Skeletal muscle tissue (tissue), 4 donors: ENCODE results near the gene TBXA2R. TPM values are rescaled to one million over a fixed set of nuclear protein-coding genes. Genes with fewer than 3 reads are reported as not detected.
"Not testable (repeated sequence)": the region's sequence is repeated elsewhere in the genome, so short reads cannot be mapped to it uniquely, and the experiment has no call there.

Source experiments
- H3K27ac ChIP-seq: one replicate; pipeline ENCODE4 v1.7.0; 2013; ENCODE audit warnings: mild to moderate bottlenecking, low read depth, low read length, inconsistent platforms
- H3K27me3 ChIP-seq, 3 donors: one replicate each; pipeline ENCODE4 v1.7.0; 2013; ENCODE audit warnings: low read length in 3 of 3; ENCODE audit not compliant: control insufficient read depth in 3 of 3, insufficient read depth in 3 of 3
- H3K36me3 ChIP-seq, 3 donors: one replicate each; pipeline ENCODE4 v1.7.0; 2013; ENCODE audit warnings: low read length in 3 of 3; ENCODE audit not compliant: control insufficient read depth in 3 of 3, insufficient read depth in 3 of 3
- H3K4me1 ChIP-seq, 3 donors: one replicate each; pipeline ENCODE4 v1.7.0; 2013; ENCODE audit warnings: low read length in 3 of 3, mild to moderate bottlenecking in 3 of 3; ENCODE audit not compliant: control insufficient read depth in 3 of 3, insufficient read depth in 3 of 3
- H3K4me3 ChIP-seq, 3 donors: one replicate each; pipeline ENCODE4 v1.7.0; 2013; ENCODE audit warnings: low read length in 3 of 3
- H3K9ac ChIP-seq, 3 donors: one replicate each; pipeline ENCODE4 v1.7.0; 2013; ENCODE audit warnings: low read length in 3 of 3, mild to moderate bottlenecking in 3 of 3, moderate library complexity in 2 of 3, low read depth in 1 of 3
- H3K9me3 ChIP-seq, 3 donors: one replicate each; pipeline ENCODE4 v1.7.0; 2013; ENCODE audit warnings: low read length in 3 of 3; ENCODE audit not compliant: control insufficient read depth in 3 of 3
- total RNA-seq: library from RNA; depleted of rRNA; stranded (reverse); fragments of >200 nt; gene quantifications from one replicate; pipeline ENCODE4 v1.2.3, GENCODE V29; 2014
- donor health status: Osteomylitis.

The TBXA2R gene
- total RNA-seq, 1 donor from 2014 or later = under 0.01 TPM

- no peaks in the 10 kb centered on the region for H3K36me3 ChIP-seq
- peak overlapping the region; percentile 72 to 74 (median 74) for H3K4me3 ChIP-seq
- H3K4me1 ChIP-seq = peaks cover 15 to 19% (median 17%) of the 10 kb centered on the region in 3 donors
- H3K27me3 ChIP-seq = no peaks in the 10 kb centered on the region
- no peak overlapping the region for H3K9ac ChIP-seq
- H3K27ac ChIP-seq = no peak overlapping the region
- H3K9me3 ChIP-seq = no peaks in the 10 kb centered on the region
Observed at GRCh38 chr19:3573858-3574637, 32.6 kb downstream of the TBXA2R start.

- no peaks in the 10 kb centered on the region for H3K27me3 ChIP-seq
- H3K4me1 ChIP-seq = peaks cover 15 to 19% (median 17%) of the 10 kb centered on the region in 3 donors
- no peaks in the 10 kb centered on the region for H3K36me3 ChIP-seq
- H3K9ac ChIP-seq = peak overlapping the region; percentile 72 to 75 (median 72)
- peak overlapping the region; percentile 12 for H3K27ac ChIP-seq
- no peaks in the 10 kb centered on the region for H3K9me3 ChIP-seq
- H3K4me3 ChIP-seq = peak overlapping the region; percentile 72 to 74 (median 74)
Observed at GRCh38 chr19:3573162-3573857, 33.4 kb downstream of the TBXA2R start.

DNA sequence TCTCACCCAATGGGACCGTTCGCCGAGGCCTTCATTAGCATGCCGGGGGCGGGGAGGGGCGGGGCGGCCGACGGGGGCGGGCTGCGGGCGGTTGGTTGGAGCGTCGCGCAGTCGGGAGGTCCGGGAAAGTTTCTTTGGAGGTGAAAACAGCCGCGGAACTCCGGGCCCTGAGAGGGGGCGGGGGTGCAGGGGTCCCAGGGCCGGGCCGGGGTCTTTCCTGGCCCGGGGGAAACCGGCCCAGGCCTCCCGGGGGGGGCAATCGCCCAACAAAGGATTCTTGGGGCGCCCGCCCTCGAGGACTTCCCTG lies 33.9 kb downstream of the TBXA2R start, which contains the start of gene HMG20B:
Gene HMG20B (plus strand): TSS at position 90 of the 307 bp plus-strand sequence. CDS start 366 bp downstream, outside the sequence.
- H3K27ac ChIP-seq = peak within 1 kb of the TSS; percentile 12
- H3K4me1 ChIP-seq = peaks cover 15 to 19% (median 17%) of the 10 kb centered on the region in 3 donors
- no peaks in the 10 kb centered on the region for H3K36me3 ChIP-seq
- peak within 1 kb of the TSS; percentile 74 to 79 (median 76) for H3K9ac ChIP-seq
- no peaks in the 10 kb centered on the region for H3K9me3 ChIP-seq
- peak within 1 kb of the TSS; percentile 74 to 83 (median 82) for H3K4me3 ChIP-seq
- no peaks in the 10 kb centered on the region for H3K27me3 ChIP-seq

DNA sequence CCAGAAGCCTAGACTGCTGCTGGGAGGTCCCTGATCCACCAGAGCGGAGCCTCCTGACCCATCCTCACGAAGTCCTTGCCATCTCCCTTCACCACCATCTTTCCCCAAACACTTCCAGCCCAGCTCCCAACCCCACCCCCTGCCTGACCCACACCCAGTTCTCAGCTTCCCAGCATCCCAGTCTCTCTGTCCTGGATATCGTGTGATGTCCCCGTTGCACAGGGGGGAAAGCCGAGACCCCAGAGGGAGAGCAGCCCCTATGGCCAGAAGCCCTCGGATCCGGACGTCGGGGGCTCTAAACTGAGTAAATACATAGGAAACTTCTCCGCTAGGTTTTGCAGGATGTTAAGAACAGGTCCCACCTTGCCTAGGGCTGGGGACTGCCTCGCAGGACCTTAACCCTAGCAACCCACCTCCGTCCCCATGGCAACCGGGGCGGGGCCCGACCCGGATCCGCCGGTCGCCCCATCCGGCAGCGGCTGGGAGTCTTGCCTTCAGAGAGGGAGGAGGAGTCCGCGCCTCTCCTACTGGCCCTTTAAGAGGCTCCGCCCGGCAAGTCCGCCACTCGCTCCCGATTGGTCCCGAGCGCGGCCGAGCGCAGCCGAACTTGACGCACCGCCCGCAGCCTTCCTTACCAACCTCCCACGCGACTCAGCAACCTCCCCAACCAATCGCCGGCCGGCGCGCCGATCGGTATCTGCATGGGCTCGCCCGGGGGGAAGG lies 34.4 kb downstream of the TBXA2R start:
- H3K36me3 ChIP-seq = no peaks in the 10 kb centered on the region
- no peak overlapping the region for H3K27ac ChIP-seq
- peak overlapping the region; percentile 72 to 83 (median 82) for H3K4me3 ChIP-seq
- peak overlapping the region; percentile 74 to 79 (median 76) for H3K9ac ChIP-seq
- no peaks in the 10 kb centered on the region for H3K9me3 ChIP-seq
- H3K27me3 ChIP-seq = no peaks in the 10 kb centered on the region
- H3K4me1 ChIP-seq = peaks cover 15 to 19% (median 17%) of the 10 kb centered on the region in 3 donors

DNA sequence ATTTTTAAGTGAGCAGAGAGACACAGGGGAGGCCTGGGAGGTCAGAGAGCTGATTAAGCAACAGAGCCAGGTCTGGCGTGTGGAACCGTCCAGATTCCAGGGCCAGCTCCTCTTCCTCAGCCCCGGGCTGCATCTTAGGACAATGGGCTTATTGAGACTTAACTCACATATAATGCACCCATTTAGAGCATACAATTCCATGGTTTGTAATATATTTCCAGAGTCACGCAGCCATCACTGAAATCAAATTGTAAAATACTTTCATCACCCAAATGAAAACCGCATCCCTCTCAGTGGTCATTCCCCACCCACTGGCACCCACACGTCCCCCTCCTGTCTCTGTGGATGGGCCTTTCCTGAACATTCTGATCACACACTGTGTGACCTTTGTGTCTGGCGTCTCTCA lies 36.1 kb downstream of the TBXA2R start:
- Histone ChIP-seq H3K4me3 (no peak overlapping the region), H3K27ac (no peak overlapping the region), H3K9ac (no peak overlapping the region), H3K4me1 (peaks cover 5 to 10% (median 7%) of the 10 kb centered on the region in 3 donors), H3K9me3 (no peaks in the 10 kb centered on the region), H3K27me3 (no peaks in the 10 kb centered on the region), H3K36me3 (no peaks in the 10 kb centered on the region)

DNA sequence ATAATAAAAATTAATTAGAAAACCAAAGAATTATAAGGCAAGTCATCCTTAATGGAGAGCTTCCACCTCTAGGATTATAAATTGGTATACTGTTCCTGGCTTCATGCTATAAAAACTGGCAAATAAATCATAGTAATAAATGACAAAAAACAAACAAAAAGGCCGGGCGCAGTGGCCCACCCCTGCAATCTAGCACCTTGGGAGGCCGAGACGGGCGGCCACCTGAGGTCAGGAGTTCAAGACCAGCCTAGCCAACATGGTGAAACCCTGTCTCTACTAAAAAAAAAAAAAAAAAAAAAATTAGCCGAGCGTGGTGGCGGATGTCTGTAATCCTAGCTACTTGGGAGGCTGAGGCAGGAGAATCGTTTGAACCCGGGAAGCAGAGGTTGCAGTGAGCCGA lies 36.6 kb downstream of the TBXA2R start:
- H3K27ac ChIP-seq, H3K27me3 ChIP-seq, H3K36me3 ChIP-seq, H3K9me3 ChIP-seq, H3K4me1 ChIP-seq, H3K4me3 ChIP-seq, H3K9ac ChIP-seq: not testable (repeated sequence)

GRCh38 chr19:3565139-3565538 lies 41.5 kb downstream of the TBXA2R start:
- no peaks in the 10 kb centered on the region for H3K9me3 ChIP-seq
- H3K9ac ChIP-seq = no peak overlapping the region
- H3K27me3 ChIP-seq = peaks cover 0 to 2% (median 0%) of the 10 kb centered on the region in 3 donors
- no peak overlapping the region for H3K27ac ChIP-seq
- no peaks in the 10 kb centered on the region for H3K4me1 ChIP-seq
- no peak overlapping the region for H3K4me3 ChIP-seq
- H3K36me3 ChIP-seq = no peaks in the 10 kb centered on the region

GRCh38 chr19:3563709-3564524 lies 42.8 kb downstream of the TBXA2R start:
- no peaks in the 10 kb centered on the region for H3K4me1 ChIP-seq
- no peak overlapping the region for H3K27ac ChIP-seq
- H3K36me3 ChIP-seq = no peaks in the 10 kb centered on the region
- H3K9me3 ChIP-seq = no peaks in the 10 kb centered on the region
- no peak overlapping the region for H3K9ac ChIP-seq
- peaks cover 0 to 2% (median 0%) of the 10 kb centered on the region in 3 donors for H3K27me3 ChIP-seq
- no peak overlapping the region for H3K4me3 ChIP-seq

- peaks cover 20 to 23% (median 20%) of the 10 kb centered on the region in 3 donors for H3K4me1 ChIP-seq
- H3K4me3 ChIP-seq = peak within 1 kb of the TSS; percentile 86 to 96 (median 87)
- peak within 1 kb of the TSS; percentile 72 to 87 (median 86) for H3K9ac ChIP-seq
- peak within 1 kb of the TSS; percentile 74 for H3K27ac ChIP-seq
- peaks cover 0 to 2% (median 0%) of the 10 kb centered on the region in 3 donors for H3K27me3 ChIP-seq
- no peaks in the 10 kb centered on the region for H3K9me3 ChIP-seq
- H3K36me3 ChIP-seq = no peaks in the 10 kb centered on the region
Observed at GRCh38 chr19:3557461-3558248, 49.0 kb downstream of the TBXA2R start, which contains the start of gene MFSD12. MFSD12 (minus strand) TSS chr19:3557586; CDS start chr19:3557403, 183 bp downstream.
